Activated CD4-positive, alpha-beta T cell treated with anti-CD3 and anti-CD28 coated beads, Interleukin-2, amount 50 U/mL, for 48 hours (primary cell): ENCODE data around the gene SPSB3.
"Not testable (repeated sequence)": the region's sequence is repeated elsewhere in the genome, so short reads cannot be mapped to it uniquely, and the experiment has no call there.

Source experiments
- DNase-seq, 2 experiments: peaks; one replicate each; pipeline ENCODE4 v3.0.0-alpha.2; 2020

SPSB3 gene

DNA sequence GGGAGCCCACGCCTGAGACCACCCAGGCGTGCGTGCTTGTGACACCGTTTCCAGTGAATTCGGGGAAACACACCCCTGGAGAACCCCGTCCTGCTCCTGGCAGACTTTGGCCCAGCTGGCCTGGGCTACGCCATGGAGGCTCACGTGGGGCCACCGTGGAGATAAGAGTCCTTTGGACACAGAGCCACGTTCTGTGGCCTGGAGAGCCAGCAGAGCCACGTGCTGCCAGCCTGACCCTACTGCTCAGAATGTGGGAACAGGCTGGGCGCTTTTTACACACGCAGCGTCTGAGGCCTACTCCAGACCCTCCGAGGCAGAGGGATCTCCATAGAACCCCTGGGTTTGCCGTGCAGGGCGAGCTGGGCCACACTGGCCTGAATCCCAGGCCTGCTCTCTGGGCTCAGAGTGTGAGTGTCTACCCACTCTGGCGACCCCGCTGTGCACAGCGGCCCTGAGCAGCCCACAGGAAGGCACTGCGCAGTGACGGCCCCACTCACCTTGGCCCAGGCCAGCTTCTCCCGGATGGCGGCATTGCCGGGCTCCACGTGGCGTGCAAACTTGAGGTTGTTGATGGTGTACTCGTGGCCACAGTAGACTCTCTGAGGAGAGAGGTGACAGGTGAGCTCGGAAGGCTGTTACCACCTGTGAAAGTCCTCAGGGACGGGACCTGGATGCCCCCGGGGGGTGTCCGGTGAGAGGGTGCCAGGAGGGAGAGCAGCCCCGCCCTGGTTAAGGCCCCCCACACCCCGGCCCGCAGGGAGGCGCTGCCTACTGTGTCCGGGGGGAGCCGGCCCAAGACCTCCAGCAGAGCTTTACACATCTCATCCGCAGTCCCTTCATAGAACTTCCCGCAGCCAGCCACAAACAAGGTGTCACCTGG lies 34.3 kb upstream of the SPSB3 start:
- no peak for DNase-seq

DNA sequence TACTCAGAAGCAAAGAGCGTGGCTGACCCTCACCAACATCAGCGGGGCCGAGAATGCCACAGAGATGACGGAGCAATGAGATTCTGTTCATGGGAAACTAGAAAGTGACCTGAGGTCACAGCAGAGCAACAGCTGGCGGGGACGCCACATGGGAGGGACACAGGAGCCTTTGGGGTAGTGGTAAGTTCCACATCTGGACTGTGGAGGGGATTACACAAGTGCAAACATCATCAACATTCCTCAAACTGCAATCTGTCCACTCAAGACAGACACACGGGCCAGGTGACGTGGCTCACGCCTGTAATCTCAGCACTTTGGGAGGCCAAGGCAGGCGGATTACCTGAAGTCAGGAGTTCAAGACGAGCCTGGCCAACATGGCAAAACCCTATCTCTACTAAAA lies 33.1 kb upstream of the SPSB3 start:
- no peak for DNase-seq

DNA sequence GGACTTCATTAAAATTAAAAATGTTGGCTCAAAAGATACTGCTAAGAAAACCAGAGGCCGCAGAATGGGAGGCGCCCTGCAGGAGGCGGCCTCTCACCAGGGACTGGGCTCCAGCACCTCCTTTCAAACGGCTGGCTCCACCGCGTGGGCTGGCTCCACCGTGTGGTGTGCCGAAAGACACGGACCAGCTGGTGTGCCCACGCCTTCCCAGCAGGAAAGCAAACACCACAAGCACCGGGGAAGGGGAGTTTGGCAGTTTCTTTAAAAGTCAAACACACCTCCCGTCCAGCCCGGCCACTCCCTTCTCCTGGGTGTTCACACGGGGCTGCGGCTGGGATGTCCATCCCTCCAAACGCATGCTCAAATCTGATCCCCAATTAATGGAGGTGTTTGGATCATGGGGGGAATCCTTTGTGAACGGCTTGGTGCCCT lies 30.4 kb upstream of the SPSB3 start:
- DNase-seq = peak; percentile 67 to 74

DNA sequence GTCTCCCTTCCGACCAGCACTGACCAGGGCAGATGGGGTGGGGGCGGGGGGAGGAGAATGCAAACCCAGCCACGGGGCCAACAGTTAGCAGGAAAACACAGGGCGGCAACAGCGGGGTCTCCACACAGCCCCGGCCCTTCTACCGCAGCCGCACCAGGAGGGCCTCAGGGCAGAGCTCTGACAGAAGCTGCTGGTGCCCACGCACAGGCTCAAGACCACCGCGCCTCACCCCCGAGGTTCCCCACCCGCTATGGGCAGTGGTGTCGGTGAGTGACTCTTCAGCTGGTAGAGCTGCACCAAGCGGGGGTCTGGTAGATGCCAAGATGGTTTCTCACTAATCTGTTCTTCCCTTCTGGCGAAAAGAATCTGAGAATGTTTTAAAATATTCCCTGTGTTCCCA lies 28.2 kb upstream of the SPSB3 start:
- DNase-seq = no peak

DNA sequence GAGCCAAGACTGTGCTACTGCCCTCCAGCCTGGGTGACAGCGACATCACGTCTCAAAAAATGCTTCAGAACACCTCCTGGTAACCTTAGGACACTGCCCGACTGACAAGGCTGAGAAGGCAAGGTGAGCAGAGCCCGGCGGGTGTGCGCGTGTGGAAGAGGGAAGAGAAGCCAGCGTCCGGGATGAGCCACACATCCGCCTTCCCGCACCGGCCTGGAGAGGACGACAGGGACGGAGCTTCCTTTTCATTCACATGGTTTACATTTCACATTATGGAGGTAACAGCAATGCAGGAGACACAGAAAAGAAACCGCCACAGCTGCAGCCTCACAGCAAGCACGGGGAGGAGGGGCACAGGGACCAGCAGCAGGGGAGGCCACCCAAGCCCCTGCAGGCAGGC lies 27.7 kb upstream of the SPSB3 start:
- DNase-seq = no peak

DNA sequence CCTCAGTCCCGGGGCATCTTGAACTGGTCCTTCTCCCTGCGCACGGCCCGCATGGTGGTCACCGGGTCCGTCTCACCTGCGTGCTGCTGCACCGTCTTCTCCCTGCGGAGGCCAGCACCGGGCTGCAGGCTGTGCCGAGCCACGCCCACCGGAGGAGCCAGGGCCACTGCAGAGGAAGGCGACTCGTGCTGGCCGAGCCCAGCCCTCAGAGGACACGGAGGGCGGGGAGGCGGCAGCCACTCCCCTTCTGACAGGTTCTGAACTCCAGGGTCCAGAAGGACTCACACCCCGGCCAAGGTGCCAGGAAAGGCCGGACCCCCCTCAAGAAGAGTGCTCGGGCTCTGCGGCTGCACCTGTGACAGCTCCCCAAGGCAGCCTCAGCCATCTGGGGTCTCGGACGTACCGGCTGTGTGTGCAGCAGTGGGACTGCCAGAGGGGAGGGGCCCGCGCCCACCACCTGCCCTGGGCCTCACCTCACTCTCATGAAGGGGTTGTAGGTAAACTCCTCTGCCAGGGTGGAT lies 27.0 kb upstream of the SPSB3 start:
- DNase-seq = no peak

DNA sequence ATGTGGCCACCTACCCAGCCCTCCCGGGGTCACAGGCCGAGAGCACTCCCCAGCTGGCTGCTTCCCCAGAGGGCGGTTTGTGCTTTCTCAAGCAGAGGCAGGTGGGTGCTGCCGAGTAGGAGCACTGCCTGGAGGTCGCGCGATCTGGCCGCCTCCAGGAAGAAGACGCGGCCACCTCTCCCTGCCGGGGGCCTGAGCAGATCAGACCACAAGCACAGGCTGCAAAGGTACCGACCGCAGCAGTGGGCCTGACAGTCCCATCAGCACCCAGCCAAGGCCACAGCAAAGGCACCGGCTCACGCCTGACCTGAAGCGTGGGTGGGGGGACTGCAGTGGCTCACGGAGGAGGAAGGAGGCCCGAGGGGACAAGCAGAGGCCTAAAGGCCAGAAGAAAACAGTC lies 26.3 kb upstream of the SPSB3 start:
- DNase-seq = no peak

DNA sequence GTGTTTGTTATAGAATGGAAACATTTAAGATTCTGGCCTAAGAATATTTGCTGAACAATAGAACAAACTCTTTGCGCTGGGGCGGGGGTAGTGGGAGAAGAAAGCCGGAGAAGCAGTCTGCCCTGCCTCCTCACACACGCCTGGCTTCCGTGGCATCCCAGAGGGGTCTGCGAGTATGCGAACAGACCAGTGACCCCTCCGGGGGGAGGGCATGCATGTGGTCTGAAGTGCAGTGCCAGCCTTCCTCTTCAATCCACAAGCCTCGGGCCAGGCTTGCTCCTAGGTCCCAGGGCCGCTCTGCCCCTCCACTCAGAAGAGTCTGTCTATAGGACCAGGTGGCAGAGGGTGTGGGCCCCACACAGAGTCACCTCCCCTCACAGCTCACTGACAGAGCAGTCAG lies 25.3 kb upstream of the SPSB3 start:
- DNase-seq = no peak

DNA sequence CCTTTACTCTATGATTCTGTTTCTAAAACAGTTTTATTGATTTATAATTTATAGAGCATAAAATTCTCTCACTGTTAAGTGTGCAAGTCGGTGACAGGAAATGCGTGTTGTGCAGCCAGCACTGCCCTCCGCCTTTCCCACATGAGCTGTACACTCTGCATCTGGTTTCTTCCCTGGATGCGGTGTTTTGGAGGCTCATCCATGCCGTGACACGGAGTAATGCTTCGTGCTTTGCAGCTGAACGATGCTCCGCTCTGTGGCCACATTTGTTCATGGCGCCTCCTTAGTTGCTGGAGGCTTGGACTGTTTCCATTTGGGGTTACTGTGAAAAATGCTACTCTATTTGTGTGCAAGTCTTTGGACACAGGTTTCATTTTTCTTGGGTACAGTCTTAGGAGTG lies 18.3 kb upstream of the SPSB3 start:
- DNase-seq = no peak

DNA sequence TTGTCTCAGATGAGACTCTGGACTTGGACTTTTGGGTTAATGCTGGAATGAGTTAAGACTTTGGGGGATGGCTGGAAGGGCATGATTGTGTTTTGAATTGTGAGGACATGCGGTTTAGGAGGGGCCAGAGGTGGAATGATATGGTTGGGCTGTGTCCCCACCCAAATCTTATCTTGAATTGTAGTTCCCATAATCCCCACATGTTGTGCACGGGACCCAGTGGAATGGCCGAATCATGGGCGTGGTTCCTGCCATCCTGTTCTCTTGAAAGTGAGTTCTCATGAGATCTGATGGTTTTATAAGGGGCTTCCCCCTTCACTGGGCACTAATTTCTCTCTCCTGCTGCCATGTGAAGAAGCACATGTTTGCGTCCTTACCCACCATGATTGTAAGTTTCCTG lies 16.9 kb upstream of the SPSB3 start:
- DNase-seq = not testable (repeated sequence)

DNA sequence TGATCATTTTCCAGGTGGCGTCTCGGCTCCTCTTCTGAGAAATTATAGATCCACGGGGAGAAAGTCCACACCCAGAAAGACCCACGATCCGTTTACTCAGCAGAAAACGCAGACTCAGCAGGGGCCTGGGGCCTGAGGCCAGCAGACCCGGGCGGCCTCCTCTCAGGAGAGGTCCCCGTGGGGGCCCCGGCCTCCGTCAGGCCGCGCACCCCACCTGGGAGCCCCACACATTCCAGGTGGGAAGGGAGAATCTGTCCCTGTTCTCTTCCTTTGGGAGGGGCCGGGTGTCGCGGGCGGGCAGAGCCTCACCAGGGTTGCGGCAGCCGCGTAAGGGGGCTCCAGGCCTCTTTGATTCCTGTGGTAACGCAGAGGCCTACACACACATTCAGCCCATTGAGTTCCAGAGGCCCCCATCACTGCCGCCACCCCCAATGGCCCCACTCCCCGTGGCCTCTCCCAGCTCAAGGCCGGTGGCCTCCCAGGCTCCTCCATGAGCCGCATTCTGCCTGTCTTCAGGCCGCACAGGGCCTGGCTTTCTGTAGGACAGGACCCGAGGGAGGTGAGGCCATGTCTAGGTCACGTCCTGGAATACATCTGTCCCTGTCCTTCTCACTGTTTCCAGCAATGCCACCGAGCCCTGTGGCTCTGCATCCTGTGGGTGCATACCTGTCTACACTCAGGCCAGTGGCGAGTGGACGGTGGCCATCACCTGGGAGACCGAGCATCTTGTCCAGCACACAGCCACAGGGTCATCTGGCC lies 12.7 kb upstream of the SPSB3 start:
- no peak for DNase-seq

DNA sequence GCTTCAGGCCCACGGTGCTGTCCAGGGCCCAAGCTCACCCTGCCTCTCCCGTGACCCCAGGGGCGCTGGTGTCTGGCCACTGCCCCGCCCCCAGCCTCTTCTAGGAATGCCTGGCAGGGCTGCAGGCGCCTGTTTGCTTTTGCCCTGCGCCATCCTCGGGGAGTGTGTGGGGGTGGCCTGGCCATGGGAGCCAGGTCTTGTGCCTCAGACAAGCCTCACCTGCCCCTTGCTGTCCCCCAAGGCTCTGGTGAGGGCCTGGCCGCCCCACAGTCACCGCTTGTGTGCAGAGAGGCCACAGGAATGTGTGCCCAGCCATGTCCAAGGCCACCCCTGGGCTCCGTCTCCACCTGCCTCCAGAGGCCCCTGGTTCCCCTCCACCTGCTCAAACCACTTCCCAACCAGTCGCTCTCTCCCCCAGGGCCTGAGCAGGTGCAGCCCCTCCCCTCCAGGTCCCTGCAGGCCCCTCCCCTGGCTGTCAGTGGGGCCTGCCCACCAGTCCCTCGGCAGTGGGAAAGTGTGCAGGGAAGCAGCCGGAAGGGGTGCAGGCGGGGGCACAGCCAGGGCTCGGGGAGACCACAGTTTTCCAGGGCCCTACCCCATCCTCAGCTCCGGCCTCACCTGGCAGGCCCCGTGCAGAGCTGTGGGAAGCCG lies 12.0 kb upstream of the SPSB3 start:
- no peak for DNase-seq

DNA sequence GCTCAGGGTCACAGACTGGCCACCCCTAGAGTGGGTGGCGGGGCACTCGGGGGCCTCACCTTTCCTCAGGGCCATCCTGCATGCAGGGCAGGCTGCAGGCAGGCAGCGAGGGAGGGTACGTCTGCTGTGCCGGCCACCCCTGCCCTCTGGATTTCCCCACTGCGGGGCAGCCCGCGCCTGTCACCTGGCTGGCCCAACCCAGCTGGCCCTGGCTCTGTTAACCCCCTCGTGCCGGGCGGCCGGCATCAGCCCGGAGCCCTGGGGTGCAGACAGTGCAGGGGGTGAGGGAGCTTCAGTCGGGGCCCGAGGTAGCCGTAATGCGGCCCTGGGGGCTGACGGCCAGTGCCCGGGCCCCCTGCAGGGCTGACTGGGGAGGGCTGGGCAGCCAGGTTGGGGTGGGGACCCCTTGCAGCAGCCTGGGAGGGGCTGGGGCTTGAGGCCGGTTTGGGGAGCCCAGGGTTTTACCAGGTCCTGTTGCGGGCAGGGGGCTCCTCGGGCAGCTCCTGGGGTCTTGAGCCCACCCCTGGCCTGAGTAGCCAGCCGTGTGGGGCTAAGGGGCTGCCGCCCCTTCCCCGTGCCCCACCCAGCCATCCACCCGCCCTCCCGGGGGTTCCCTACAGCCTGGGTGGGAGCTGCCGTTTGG lies 11.3 kb upstream of the SPSB3 start, which contains the start of gene IGFALS:
IGFALS (minus strand) TSS at position 128 of the 643 bp plus-strand sequence; CDS start at position 75, 53 bp downstream.
- DNase-seq = no peak

DNA sequence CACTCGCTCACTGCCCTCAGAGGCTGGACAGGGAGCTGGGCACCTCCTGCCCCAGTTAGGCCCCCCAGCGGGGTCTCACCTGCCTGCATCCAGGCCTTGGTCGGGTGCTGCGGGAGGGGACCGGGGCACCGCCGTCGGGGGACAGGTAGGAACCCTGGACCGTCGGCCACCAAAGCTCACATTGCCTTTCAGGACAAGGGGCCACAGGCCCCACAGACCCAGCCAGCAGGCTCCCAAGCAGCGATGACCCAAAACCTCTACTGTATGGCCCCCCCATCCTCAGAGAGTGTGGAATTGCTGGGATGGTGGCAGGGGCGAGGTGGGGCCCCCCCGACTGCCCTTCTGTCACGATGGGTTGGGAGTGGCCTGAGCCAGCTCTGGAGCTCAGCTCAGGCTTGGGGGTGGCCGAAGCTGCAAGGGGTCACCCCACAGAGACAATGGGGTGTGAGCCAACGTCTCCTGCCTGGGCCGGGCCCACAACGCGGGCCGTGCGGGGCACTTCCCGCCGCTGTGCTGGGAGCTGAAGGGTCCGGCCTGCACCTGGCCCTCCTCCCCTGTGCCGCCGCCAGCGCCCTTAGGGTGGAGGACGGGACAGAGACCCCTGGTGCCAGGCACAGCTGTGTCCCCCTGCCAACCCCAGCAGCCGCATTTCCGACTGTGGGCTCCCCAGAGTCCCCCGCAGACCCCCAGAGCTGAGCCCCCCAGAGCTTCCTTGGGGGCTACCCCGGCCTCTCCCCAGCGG lies 10.6 kb upstream of the SPSB3 start:
- DNase-seq = no peak

DNA sequence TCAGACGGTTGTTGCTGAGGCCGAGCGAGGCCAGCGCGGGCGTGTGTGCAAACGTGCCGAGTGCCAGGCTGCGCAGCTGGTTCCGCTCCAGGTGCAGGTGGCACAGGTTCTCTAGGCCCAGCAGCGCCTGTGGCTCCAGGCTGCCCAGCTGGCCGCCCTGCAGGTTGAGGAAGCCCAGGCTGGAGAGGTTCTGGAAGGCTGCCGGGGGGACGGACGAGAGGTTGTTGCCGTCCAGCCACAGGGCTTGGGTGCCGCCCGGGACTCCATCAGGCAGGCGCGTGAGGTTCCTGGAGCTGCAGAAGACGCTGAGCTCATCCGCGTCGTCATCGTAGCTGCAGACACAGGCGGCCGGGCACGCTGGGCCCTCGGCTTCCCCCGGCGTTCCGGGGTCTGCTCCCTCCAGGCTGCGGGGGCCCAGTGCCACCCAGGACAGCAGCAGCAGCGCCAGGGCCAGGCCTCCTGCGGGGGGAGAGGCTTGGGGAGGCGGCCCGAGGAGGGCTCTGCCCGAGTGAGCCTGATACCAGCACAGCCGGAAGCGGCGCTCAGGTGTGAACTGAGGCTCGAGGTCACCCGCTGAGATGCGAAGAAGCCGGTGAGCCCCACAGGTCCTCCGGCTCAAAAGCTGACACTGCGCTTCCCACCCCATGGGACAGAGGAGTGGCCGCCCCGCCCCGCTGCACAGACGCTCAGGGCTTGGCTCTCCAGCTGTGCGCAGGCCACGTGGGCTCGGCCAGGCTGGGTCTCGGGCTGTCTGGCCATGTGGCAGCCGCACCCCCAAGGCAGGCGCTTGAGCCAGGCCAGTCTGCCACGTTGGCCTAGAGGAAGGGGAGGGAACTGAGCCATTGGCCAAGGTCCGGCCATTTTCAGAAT lies 9.8 kb upstream of the SPSB3 start:
- no peak for DNase-seq

DNA sequence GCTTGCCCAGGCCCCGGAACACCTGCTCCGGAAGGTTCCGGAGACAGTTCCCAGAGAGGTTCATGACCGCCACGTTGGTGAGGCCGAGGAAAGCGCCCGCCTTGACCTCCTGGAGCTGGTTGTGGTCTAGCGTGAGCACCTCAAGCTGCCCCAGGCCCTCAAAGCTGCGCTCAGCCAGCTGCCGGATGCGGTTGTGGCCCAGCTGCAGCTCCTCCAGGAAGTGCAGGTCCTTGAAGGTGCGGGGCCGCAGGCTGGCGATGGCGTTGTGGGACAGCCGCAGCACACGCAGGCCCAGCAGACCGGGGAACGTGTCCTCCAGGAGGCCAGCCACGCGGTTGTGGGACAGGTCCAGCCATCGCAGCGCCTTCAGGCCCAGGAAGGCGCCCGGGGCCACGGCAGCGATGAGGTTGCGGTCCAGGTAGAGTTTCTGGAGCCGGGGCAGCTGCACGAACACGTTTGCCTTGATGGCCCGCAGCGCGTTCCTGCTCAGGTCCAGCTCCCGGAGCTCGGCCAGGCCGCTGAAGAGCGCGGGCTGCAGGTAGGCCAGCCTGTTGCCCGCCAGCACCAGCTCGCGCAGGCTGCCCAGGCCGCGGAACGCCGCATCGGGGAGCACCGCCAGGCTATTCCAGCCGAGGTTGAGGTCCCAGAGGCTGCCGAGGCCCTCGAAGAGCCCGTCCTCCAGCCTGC lies 9.0 kb upstream of the SPSB3 start:
- DNase-seq = no peak

DNA sequence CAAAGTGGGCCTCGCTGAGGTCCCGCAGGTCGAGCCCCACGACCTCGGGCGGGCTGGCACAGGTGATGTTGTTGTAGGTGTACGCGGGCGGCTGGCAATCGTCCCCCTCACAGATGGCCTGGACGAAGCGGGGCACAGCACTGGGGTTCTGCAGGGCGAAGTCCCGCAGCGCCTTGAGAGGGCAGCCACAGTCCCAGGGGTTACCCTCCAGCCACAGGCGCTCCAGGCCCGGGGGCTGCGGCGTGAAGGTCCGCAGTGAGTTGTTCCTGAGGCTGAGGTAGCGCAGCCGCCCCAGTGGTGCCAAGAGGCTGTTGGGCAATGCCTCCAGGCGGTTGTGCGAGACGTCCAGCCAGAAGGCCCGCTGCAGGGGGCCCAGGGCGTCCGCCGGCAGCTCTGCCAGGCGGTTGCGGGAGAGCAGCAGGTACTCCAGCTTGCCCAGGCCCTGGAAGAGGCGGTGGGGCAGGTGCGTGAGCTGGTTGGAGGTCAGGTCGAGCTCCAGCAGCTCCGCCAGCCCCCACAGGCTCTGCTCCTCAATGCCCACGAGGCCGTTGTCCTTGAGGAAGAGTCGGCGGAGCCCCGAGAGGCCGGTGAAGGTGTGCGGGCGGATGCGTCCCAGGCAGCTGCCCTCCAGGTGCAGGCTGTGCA lies 8.4 kb upstream of the SPSB3 start:
- DNase-seq = no peak

DNA sequence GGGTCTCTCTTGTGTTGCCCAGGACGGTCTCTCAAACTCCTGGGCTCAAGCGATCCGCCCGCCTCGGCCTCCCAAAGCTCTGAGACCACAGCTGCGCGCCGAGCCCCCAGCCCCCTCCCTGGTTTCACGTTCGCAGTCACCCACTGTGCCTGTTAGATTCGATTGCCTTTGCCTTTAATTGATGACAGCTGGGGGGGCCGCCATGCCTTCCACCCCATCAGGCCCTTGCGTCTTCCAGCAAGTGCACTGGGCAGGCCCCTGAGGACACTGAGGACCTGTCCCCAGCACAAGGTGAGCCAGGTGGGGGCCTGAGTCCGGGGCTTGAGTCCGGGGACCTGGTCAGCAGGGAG lies 7.9 kb upstream of the SPSB3 start:
- no peak for DNase-seq

DNA sequence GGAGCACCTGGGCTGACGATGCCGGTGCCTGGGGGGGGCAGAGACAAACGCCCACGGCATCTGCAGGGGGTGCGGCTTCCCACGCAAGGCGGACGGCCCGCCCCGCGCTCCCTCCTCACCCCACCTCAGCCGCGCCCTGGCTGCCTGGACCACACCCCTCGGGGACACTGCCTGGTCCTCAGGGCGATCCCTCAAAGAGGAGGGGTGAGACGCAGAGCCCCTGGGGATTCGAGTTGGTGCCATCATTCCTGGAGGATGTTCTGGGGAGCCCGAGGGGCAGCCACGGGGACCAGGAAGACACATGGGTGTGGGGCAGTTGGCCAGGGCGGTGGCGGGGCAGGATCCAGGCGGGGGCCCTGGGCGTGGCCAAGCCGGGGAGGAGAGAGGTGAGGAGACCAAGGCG lies 7.3 kb upstream of the SPSB3 start:
- DNase-seq = no peak

DNA sequence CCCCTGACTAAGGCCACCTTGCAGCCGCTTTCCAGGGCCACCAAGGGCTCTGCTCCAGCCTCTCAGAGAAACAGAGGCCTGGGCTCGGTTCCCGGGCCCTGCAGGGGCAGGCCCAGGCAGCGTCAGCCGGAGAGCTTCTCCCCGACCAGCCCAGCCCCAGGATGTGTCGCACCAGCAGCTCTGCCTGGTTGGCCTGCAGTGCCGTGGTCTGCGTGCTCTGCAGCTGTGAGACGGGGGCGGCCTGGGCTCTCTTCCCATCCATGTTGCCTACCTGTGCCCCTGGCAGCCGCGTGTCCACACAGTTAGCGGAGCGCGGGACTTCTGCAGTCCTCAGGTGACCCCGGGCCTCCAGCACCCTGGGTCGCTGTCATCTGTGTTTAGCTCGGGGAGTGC lies 6.3 kb upstream of the SPSB3 start:
- no peak for DNase-seq
